H9 (cell line): ENCODE results near the gene TMEM154. TPM values are rescaled to one million over a fixed set of nuclear protein-coding genes. Genes with fewer than 3 reads are reported as not detected.

ENCODE experiments used
- DNase-seq: peaks from one replicate; pipeline ENCODE4 v3.0.0-alpha.2; 2017
- H2AFZ ChIP-seq: one replicate; pipeline ENCODE4 v1.6.1; 2013; ENCODE audit warnings: mild to moderate bottlenecking, low read length, control low read depth, moderate library complexity
- H2AK5ac ChIP-seq: 2 replicates; pipeline ENCODE4 v1.6.1; 2013; ENCODE audit warnings: low read length, control low read depth, mixed read lengths; ENCODE audit not compliant: insufficient read length
- H2BK120ac ChIP-seq: one replicate; pipeline ENCODE4 v1.6.1; 2013; ENCODE audit warnings: low read depth, mild to moderate bottlenecking, low read length, control low read depth, inconsistent platforms; ENCODE audit not compliant: poor library complexity, severe bottlenecking
- H2BK12ac ChIP-seq: 2 replicates; pipeline ENCODE4 v1.6.1; 2013; ENCODE audit warnings: low read length, control low read depth, mixed read lengths, low read depth; ENCODE audit not compliant: insufficient read length
- H2BK15ac ChIP-seq: 2 replicates; pipeline ENCODE4 v1.6.1; 2013; ENCODE audit warnings: low read depth, low read length, control low read depth
- H2BK20ac ChIP-seq: one replicate; pipeline ENCODE4 v1.6.1; 2013; ENCODE audit warnings: low read depth, mild to moderate bottlenecking, low read length, control low read depth, inconsistent platforms; ENCODE audit not compliant: poor library complexity, severe bottlenecking
- H2BK5ac ChIP-seq: 2 replicates; pipeline ENCODE4 v1.6.1; 2013; ENCODE audit warnings: low read length, control low read depth, mixed read lengths; ENCODE audit not compliant: insufficient read length
- H3K14ac ChIP-seq: 2 replicates; pipeline ENCODE4 v1.6.1; 2013; ENCODE audit warnings: low read length, control low read depth; ENCODE audit not compliant: insufficient read depth
- H3K18ac ChIP-seq: 2 replicates; pipeline ENCODE4 v1.6.1; 2013; ENCODE audit warnings: low read depth, mild to moderate bottlenecking, mixed read lengths, low read length, control low read depth; ENCODE audit not compliant: insufficient read length
- H3K23ac ChIP-seq: 2 replicates; pipeline ENCODE4 v1.6.1; 2013; ENCODE audit warnings: low read length, control low read depth, mixed read lengths, low read depth; ENCODE audit not compliant: insufficient read length
- H3K23me2 ChIP-seq: 2 replicates; pipeline ENCODE4 v1.6.1; 2013; ENCODE audit warnings: low read depth, mild to moderate bottlenecking, mixed read lengths, low read length, control low read depth; ENCODE audit not compliant: insufficient read length, poor library complexity, severe bottlenecking
- H3K27ac ChIP-seq: 2 replicates; pipeline ENCODE4 v1.5.1; 2013; ENCODE audit warnings: low read length, control low read depth, mixed read lengths, low read depth; ENCODE audit not compliant: insufficient read length
- H3K27me3 ChIP-seq: 2 replicates; pipeline ENCODE4 v1.6.1; 2013; ENCODE audit warnings: low read length, control low read depth, inconsistent platforms; ENCODE audit not compliant: insufficient read depth
- H3K4ac ChIP-seq: 2 replicates; pipeline ENCODE4 v1.6.1; 2013; ENCODE audit warnings: low read depth, mild to moderate bottlenecking, control low read depth, inconsistent platforms, low read length, moderate library complexity
- H3K4me1 ChIP-seq: 2 replicates; pipeline ENCODE4 v1.6.1; 2013; ENCODE audit warnings: low read length, control low read depth, inconsistent platforms; ENCODE audit not compliant: insufficient read depth
- H3K4me2 ChIP-seq: 2 replicates; pipeline ENCODE4 v1.6.1; 2013; ENCODE audit warnings: low read length, control low read depth, mixed read lengths; ENCODE audit not compliant: insufficient read length, insufficient read depth
- H3K56ac ChIP-seq: 2 replicates; pipeline ENCODE4 v1.6.1; 2013; ENCODE audit warnings: low read depth, mild to moderate bottlenecking, mixed read lengths, low read length, control low read depth; ENCODE audit not compliant: insufficient read length
- H3K79me1 ChIP-seq: 2 replicates; pipeline ENCODE4 v1.6.1; 2013; ENCODE audit warnings: low read depth, mild to moderate bottlenecking, moderate library complexity, low read length, control low read depth, inconsistent platforms; ENCODE audit not compliant: insufficient read depth, poor library complexity, severe bottlenecking
- H3K79me2 ChIP-seq: 2 replicates; pipeline ENCODE4 v1.6.1; 2013; ENCODE audit warnings: low read length, control low read depth, inconsistent platforms; ENCODE audit not compliant: insufficient read depth
- H3K9ac ChIP-seq: 2 replicates; pipeline ENCODE4 v1.6.1; 2013; ENCODE audit warnings: low read length, control low read depth, mixed read lengths; ENCODE audit not compliant: insufficient read length; ENCODE audit errors: extremely low read depth
- H3K9me3 ChIP-seq: one replicate; pipeline ENCODE4 v1.6.1; 2013; ENCODE audit warnings: low read depth, low read length, inconsistent platforms; ENCODE audit not compliant: control insufficient read depth
- H3T11ph ChIP-seq: one replicate; pipeline ENCODE4 v1.6.1; 2013; ENCODE audit warnings: mild to moderate bottlenecking, low read length, control low read depth, inconsistent platforms
- H4K20me1 ChIP-seq: one replicate; pipeline ENCODE4 v1.6.1; 2013; ENCODE audit not compliant: control insufficient read depth, insufficient read length, insufficient read depth
- H4K5ac ChIP-seq: 2 replicates; pipeline ENCODE4 v1.6.1; 2013; ENCODE audit warnings: low read depth, mild to moderate bottlenecking, mixed read lengths, low read length, control low read depth; ENCODE audit not compliant: insufficient read length
- H4K8ac ChIP-seq: replicated peaks from 2 replicates; pipeline ENCODE4 v1.6.1; 2013; ENCODE audit warnings: low read length, control low read depth, mixed read lengths, low read depth; ENCODE audit not compliant: insufficient read length
- H4K91ac ChIP-seq: 2 replicates; pipeline ENCODE4 v1.6.1; 2013; ENCODE audit warnings: low read depth, mild to moderate bottlenecking, moderate library complexity, mixed read lengths, low read length, control low read depth; ENCODE audit not compliant: insufficient read length
- H3K27ac Mint-ChIP-seq, 3 experiments: 2 replicates in 2 of 3; 3 replicates in 1 of 3; pipeline ENCODE4 v1.8.0; 2020 to 2021; ENCODE audit warnings: mixed read lengths in 3 of 3, mild to moderate bottlenecking in 1 of 3, moderate library complexity in 1 of 3
- H3K27me3 Mint-ChIP-seq: 2 replicates; pipeline ENCODE4 v1.8.0; 2021; ENCODE audit warnings: low read depth, mild to moderate bottlenecking, moderate library complexity, mixed read lengths
- H3K36me3 Mint-ChIP-seq, 3 experiments: 2 replicates in 2 of 3; 3 replicates in 1 of 3; pipeline ENCODE4 v1.8.0; 2020 to 2021; ENCODE audit warnings: low read depth in 3 of 3, mixed read lengths in 3 of 3; ENCODE audit not compliant: insufficient read depth in 1 of 3
- H3K4me1 Mint-ChIP-seq, 2 experiments: 2 replicates each; pipeline ENCODE4 v1.8.0; 2020; ENCODE audit warnings: mixed read lengths in 2 of 2
- H3K4me3 Mint-ChIP-seq, 2 experiments: 2 replicates in 1 of 2; 3 replicates in 1 of 2; pipeline ENCODE4 v1.8.0; 2020 to 2021; ENCODE audit warnings: mild to moderate bottlenecking in 2 of 2, mixed read lengths in 2 of 2, moderate library complexity in 1 of 2
- H3K9me3 Mint-ChIP-seq, 2 experiments: 2 replicates in 1 of 2; 3 replicates in 1 of 2; pipeline ENCODE4 v1.8.0; 2020; ENCODE audit warnings: mild to moderate bottlenecking in 2 of 2, mixed read lengths in 2 of 2, moderate library complexity in 1 of 2
- CTCF ChIP-seq: fragments of 200-600 bp; sonication (generic); conservative IDR thresholded peaks from 3 replicates; pipeline ENCODE4 v1.8.0; 2021; ENCODE audit warnings: antibody characterized with exemption, mild to moderate bottlenecking
- WGBS: extraction: QIAGEN DNeasy Blood & Tissue Kit; methylation state at CpG from one replicate; pipeline ENCODE4 v1.1.7; 2013; ENCODE audit warnings: missing lambda C conversion rate, low lambda C conversion rate, mixed read lengths; ENCODE audit not compliant: insufficient read length; ENCODE audit errors: extremely low coverage; 5-methylcytosine and 5-hydroxymethylcytosine counted together
- total RNA-seq: library from RNA; stranded (reverse); gene quantifications from 2 replicates; pipeline ENCODE4 v1.2.1, GENCODE V29; 2021

TMEM154 gene
- total RNA-seq, 1 experiment from 2014 or later = 1.7 TPM

GRCh38 chr4:152682143-152682941 lies 2.5 kb upstream of the TMEM154 start:
- Histone ChIP-seq H3T11ph (no peak overlapping the region), H4K20me1 (no peaks in the 10 kb centered on the region), H3K18ac (no peak overlapping the region), H3K27ac (no peak overlapping the region), H2BK20ac (no peak overlapping the region), H2AK5ac (no peak overlapping the region), H3K9me3 (no peaks in the 10 kb centered on the region), H2AFZ (no peak overlapping the region), H3K79me2 (no peaks in the 10 kb centered on the region), H2BK120ac (no peak overlapping the region), H2BK15ac (no peak overlapping the region), H2BK12ac (no peak overlapping the region), H4K8ac (no peak overlapping the region), H3K56ac (no peak overlapping the region), H4K91ac (no peak overlapping the region), H3K23ac (no peak overlapping the region), H3K4me2 (no peak overlapping the region), H3K9ac (no peak overlapping the region), H3K4me1 (peaks cover 4% of the 10 kb centered on the region; the same call in 1 of the 2 replicates), H4K5ac (no peak overlapping the region), H3K4ac (no peak overlapping the region), H3K23me2 (peaks cover 6% of the 10 kb centered on the region), H3K79me1 (no peaks in the 10 kb centered on the region), H2BK5ac (no peak overlapping the region), H3K14ac (no peak overlapping the region), H3K27me3 (no peaks in the 10 kb centered on the region)
- Mint-ChIP-seq H3K27me3 (peaks cover 27% of the 10 kb centered on the region), H3K4me1 (peaks cover 31 to 36% of the 10 kb centered on the region in 2 experiments), H3K9me3 (no peaks in the 10 kb centered on the region), H3K27ac (peak overlapping the region in 1 of 3 experiments; percentile 65; a peak in 1 of 7 replicates), H3K4me3 (no peak overlapping the region), H3K36me3 (no peaks in the 10 kb centered on the region)
- DNase-seq = no peak
- no peak for TF ChIP-seq CTCF
- no CpG with 5 or more reads among the region's 9 CpGs for WGBS
